ENCODE results near the gene CHKB.
A peak's percentile ranks its signal among the peaks of the same experiment; 100 is the strongest.
"Not testable (repeated sequence)": the region's sequence is repeated elsewhere in the genome, so short reads cannot be mapped to it uniquely, and the experiment has no call there.

Gene CHKB

GRCh38 chr22:50582493-50583293 lies at the start of gene CHKB:
Gene CHKB, minus strand, starts transcription at chr22:50582849. Its CDS starts 68 bp downstream, at chr22:50582781.
- peak; percentile 98 for DNase-seq

- DNase-seq: no peak
Observed at GRCh38 chr22:50630376-50630775, 47.7 kb upstream of the CHKB start.

GRCh38 chr22:50628543-50629134 lies 46.0 kb upstream of the CHKB start:
- DNase-seq: no peak

GRCh38 chr22:50627642-50628542 lies 45.2 kb upstream of the CHKB start, which contains the start of gene ARSA:
Gene ARSA, minus strand, starts transcription at chr22:50628152. Its CDS starts 373 bp downstream, at chr22:50627779.
- DNase-seq: peak; percentile 75

GRCh38 chr22:50626850-50627641 lies 44.4 kb upstream of the CHKB start:
- no peak for DNase-seq

- no peak for DNase-seq
Observed at GRCh38 chr22:50626314-50626849, 43.7 kb upstream of the CHKB start.

- DNase-seq: no peak
Observed at GRCh38 chr22:50625568-50626313, 43.1 kb upstream of the CHKB start.

GRCh38 chr22:50625131-50625567 lies 42.5 kb upstream of the CHKB start:
- no peak for DNase-seq

GRCh38 chr22:50624347-50625130 lies 41.9 kb upstream of the CHKB start:
- no peak for DNase-seq

- DNase-seq: no peak
Observed at GRCh38 chr22:50622723-50623327, 40.2 kb upstream of the CHKB start.

- no peak for DNase-seq
Observed at GRCh38 chr22:50621948-50622722, 39.5 kb upstream of the CHKB start.

GRCh38 chr22:50621356-50621880 lies 38.8 kb upstream of the CHKB start:
- peak; percentile 46 for DNase-seq

- DNase-seq: peak; percentile 43
Observed at GRCh38 chr22:50620593-50621355, 38.1 kb upstream of the CHKB start.

GRCh38 chr22:50614296-50614695 lies 31.6 kb upstream of the CHKB start:
- not testable (repeated sequence) for DNase-seq

- no peak for DNase-seq
Observed at GRCh38 chr22:50613291-50613981, 30.8 kb upstream of the CHKB start.

- no peak for DNase-seq
Observed at GRCh38 chr22:50612528-50613221, 30.0 kb upstream of the CHKB start.

- no peak for DNase-seq
Observed at GRCh38 chr22:50612168-50612527, 29.5 kb upstream of the CHKB start.
